ENCODE results near the gene SPACA1.
"Not testable (repeated sequence)": the region's sequence is repeated elsewhere in the genome, so short reads cannot be mapped to it uniquely, and the experiment has no call there.

GRCh38 chr6:88001279-88001678 lies 46.4 kb upstream of the SPACA1 start:
- TF ChIP-seq, protein P1, sequence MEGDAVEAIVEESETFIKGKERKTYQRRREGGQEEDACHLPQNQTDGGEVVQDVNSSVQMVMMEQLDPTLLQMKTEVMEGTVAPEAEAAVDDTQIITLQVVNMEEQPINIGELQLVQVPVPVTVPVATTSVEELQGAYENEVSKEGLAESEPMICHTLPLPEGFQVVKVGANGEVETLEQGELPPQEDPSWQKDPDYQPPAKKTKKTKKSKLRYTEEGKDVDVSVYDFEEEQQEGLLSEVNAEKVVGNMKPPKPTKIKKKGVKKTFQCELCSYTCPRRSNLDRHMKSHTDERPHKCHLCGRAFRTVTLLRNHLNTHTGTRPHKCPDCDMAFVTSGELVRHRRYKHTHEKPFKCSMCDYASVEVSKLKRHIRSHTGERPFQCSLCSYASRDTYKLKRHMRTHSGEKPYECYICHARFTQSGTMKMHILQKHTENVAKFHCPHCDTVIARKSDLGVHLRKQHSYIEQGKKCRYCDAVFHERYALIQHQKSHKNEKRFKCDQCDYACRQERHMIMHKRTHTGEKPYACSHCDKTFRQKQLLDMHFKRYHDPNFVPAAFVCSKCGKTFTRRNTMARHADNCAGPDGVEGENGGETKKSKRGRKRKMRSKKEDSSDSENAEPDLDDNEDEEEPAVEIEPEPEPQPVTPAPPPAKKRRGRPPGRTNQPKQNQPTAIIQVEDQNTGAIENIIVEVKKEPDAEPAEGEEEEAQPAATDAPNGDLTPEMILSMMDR (IDR thresholded peaks at IDR 0.05): not testable (repeated sequence)
- TF ChIP-seq POLR2A (IDR thresholded peaks at IDR 0.05): not testable (repeated sequence)

Measured in ovary (tissue), 3 donors.